Muscle layer of duodenum (tissue), 2 donors: ENCODE results near the gene RHBDL2.

Experiments used
- H3K27ac ChIP-seq: one replicate; pipeline ENCODE4 v1.7.0; 2013; ENCODE audit warnings: mild to moderate bottlenecking, low read length
- H3K27me3 ChIP-seq: one replicate; pipeline ENCODE4 v1.7.0; 2013; ENCODE audit warnings: low read depth, mild to moderate bottlenecking, control low read depth, low read length
- H3K36me3 ChIP-seq, 2 donors: one replicate each; pipeline ENCODE4 v1.7.0; 2013; ENCODE audit warnings: low read length in 2 of 2, control low read depth in 1 of 2, mild to moderate bottlenecking in 1 of 2; ENCODE audit not compliant: insufficient read depth in 2 of 2, control insufficient read depth in 1 of 2
- H3K4me1 ChIP-seq, 2 donors: one replicate each; pipeline ENCODE4 v1.7.0; 2013; ENCODE audit warnings: low read length in 2 of 2, mild to moderate bottlenecking in 2 of 2, control low read depth in 1 of 2, moderate library complexity in 1 of 2; ENCODE audit not compliant: insufficient read depth in 2 of 2, control insufficient read depth in 1 of 2
- H3K4me3 ChIP-seq, 2 donors: one replicate each; pipeline ENCODE4 v1.7.0; 2013; ENCODE audit warnings: low read length in 2 of 2, low read depth in 1 of 2, mild to moderate bottlenecking in 1 of 2
- H3K9me3 ChIP-seq, 2 donors: one replicate each; pipeline ENCODE4 v1.7.0; 2013; ENCODE audit warnings: low read length in 2 of 2, control low read depth in 1 of 2, mild to moderate bottlenecking in 1 of 2; ENCODE audit not compliant: control insufficient read depth in 1 of 2
- donor health status: healthy.

The RHBDL2 gene

DNA sequence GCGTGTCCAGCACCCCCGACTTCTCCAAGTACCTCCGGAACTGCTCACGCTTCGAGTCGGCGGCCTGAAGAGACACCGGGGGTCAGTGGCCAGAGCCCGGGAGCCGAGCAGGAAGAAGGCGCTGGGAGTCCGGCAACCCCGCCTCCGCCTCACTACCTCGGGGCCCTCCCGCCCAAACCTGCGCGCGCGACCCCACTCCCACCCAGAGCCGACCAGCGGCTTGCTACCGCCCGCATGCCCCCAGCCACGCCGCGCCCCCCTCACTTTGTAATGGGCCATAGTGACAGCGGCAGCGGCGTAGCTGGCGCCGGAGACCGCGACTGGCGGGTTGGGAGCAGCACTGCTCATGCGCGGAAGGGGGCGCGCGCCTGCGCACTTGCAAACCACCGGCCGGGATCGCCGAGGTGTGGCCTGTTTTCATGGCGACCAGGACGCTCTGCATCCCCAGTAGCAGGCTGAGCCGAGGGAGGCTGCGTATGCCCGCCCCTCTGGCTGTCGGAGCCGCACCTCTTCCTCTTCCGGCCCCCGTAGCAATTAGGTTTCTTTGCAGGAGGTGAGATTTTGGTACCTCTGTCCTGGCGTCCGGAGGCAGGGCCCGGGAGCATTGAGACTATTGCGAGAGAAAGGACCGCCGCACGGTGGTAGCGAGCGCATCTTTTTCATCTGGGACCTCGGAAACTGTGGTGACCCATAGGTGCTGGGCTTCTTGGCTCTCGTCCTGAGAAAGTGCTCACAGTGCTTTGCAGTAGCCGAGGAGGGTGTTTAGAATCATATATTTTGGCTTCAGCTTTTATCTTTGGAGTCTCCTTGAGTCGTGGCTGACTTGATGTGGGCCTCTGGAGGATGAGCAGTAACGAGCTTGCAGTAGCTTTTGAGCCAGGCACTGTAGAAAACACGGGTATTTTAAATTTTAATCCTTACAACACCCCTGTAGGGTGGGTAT, 68.3 kb downstream of the RHBDL2 start, which contains the start of gene MYCBP:
MYCBP (minus strand) TSS at position 322 of the 943 bp plus-strand sequence; CDS start at position 279, 43 bp downstream.
- H3K9me3 ChIP-seq, result no peaks in the 10 kb centered on the region
- peak within 1 kb of the TSS; percentile 67 for H3K27ac ChIP-seq
- no peaks in the 10 kb centered on the region for H3K36me3 ChIP-seq
- H3K27me3 ChIP-seq, result no peaks in the 10 kb centered on the region
- H3K4me1 ChIP-seq, result peaks cover 7 to 18% of the 10 kb centered on the region in 2 donors
- H3K4me3 ChIP-seq, result peak within 1 kb of the TSS; percentile 85 to 86

GRCh38 chr1:38872401-38873026, 69.1 kb downstream of the RHBDL2 start:
- Histone ChIP-seq H3K4me1 (peaks cover 7 to 18% of the 10 kb centered on the region in 2 donors), H3K27ac (peak overlapping the region; percentile 67), H3K27me3 (no peaks in the 10 kb centered on the region), H3K9me3 (no peaks in the 10 kb centered on the region), H3K36me3 (no peaks in the 10 kb centered on the region), H3K4me3 (peak overlapping the region; percentile 85 to 86)

- no peaks in the 10 kb centered on the region for H3K36me3 ChIP-seq
Observed at GRCh38 chr1:38870996-38871395, 70.6 kb downstream of the RHBDL2 start.

DNA sequence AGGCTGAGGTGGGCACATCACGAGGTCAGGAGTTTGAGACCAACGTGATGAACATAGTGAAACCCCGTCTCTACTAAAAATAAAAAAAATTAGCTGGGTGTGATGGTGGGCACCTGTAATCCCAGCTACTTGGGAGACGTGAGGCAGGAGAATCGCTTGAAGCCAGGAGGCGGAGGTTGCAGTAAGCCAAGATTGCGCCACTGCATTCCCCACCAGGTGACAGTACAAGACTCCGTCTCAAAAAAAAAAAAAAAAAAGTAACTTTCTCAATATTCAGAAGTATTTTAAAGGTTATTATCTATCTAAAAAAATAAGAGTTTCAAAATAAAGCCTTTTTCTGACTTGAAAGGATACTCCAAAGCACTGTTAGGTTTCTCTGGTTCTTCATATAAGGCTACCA, 74.4 kb downstream of the RHBDL2 start:
- H3K4me1 ChIP-seq, result peaks cover 4 to 25% of the 10 kb centered on the region in 2 donors
- no peaks in the 10 kb centered on the region for H3K9me3 ChIP-seq
- H3K27me3 ChIP-seq, result no peaks in the 10 kb centered on the region
- H3K27ac ChIP-seq, result no peak overlapping the region
- H3K4me3 ChIP-seq, result no peak overlapping the region
- H3K36me3 ChIP-seq, result peaks cover 0 to 5% of the 10 kb centered on the region in 2 donors

More at GRCh38 chr1:38870996-38871395, 70.6 kb downstream of the RHBDL2 start:
- no peak overlapping the region for H3K4me3 ChIP-seq
- peaks cover 7 to 18% of the 10 kb centered on the region in 2 donors for H3K4me1 ChIP-seq
- H3K27me3 ChIP-seq, result no peaks in the 10 kb centered on the region
- no peaks in the 10 kb centered on the region for H3K9me3 ChIP-seq
- no peak overlapping the region for H3K27ac ChIP-seq

DNA sequence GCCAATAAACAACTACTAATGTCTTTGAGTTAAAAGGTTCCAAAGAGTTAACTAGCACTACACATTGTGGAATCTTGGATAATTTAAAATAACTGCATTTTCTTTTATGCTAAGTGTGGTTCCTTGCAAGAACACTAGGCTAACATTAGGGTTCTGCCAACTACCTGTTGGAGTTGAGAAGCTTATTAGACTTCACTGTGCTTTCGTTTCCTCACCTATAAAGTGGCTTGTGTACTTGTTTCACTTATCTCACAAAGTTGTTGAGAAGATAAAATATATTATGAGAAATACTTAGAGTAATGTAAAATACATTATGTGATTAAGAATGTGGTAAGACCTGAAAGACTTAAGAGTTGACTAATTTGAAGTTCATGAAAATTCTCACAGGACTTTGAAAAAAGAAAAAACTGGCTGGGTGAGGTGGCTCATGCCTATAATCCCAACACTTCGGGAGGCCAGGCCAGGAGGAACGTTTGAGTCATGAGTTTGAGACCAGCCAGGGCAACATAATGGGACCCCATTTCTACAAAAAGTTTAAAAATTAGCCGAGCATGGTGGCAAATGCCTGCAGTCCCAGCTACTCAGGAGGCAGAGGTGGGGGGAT, 76.4 kb downstream of the RHBDL2 start:
- H3K27me3 ChIP-seq, result no peaks in the 10 kb centered on the region
- no peak overlapping the region for H3K4me3 ChIP-seq
- peaks cover 0 to 5% of the 10 kb centered on the region in 2 donors for H3K36me3 ChIP-seq
- no peaks in the 10 kb centered on the region for H3K9me3 ChIP-seq
- no peak overlapping the region for H3K27ac ChIP-seq
- peaks cover 6 to 35% of the 10 kb centered on the region in 2 donors for H3K4me1 ChIP-seq

DNA sequence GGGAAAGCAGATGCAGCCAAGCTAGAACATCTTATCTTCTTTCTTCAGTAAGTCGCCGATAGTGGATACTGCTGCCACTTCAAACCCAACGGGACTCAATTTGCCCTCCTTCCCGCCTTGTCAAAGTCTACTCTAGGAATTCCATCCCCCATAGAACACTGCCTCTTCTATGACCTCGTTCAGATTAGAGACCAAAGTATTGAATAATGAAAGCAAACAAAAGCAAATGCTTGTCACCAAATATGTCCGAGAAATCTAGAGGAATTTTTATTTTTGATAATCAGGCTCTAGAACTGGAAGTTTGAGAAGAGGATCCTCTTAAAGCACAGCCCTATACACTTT, 81.2 kb downstream of the RHBDL2 start:
- peak overlapping the region; percentile 52 for H3K27ac ChIP-seq
- H3K27me3 ChIP-seq, result no peaks in the 10 kb centered on the region
- no peaks in the 10 kb centered on the region for H3K9me3 ChIP-seq
- H3K36me3 ChIP-seq, result peaks cover 3 to 16% of the 10 kb centered on the region in 2 donors
- H3K4me3 ChIP-seq, result peak overlapping the region; percentile 84 to 91
- H3K4me1 ChIP-seq, result peaks cover 11 to 45% of the 10 kb centered on the region in 2 donors

DNA sequence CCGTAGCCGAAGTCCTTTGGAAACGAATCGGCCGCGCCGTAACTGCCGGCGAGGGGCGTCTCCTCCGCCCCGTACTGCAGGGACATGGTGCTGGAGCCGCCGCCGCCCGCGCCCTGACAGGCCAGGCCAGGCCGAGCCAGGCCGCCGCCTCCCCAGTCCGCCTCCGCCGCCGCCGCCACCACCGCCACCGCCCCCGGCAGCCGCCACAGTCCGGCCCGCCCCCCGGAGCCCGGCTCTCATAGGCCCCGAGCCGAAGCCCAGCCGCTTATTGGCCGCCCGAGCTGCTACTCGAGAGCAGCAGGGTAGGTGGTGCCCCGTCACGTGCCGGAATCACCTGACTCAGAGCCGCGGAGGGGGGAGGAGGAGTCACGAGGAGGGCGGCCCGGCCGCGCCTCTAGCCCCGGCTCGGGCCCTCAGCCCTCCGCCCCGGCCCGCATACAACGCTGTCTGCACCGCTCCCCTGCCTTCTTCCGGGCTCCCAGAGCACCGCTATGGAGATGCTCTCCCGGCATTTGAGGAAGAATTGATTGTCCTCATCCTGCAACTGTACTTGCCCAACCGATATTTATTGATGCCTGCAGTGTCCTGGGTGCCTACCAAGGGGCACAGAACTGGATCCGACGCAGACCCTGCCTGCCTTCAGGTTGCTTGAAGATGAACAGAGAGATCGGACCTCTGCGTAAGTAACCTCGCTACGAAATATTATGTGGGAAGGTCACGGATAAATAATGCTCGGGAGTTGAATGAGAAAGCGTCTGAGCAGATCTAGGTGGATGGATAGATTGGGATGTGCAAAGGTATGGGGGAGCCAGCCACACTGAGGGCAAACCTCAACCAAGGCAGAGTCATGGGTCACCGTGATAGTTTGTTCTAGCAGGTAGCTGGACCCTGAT, 81.8 kb downstream of the RHBDL2 start, which contains the start of gene RRAGC:
RRAGC (minus strand) TSS at position 212 of the 893 bp plus-strand sequence; CDS start at position 86, 126 bp downstream.
- peaks cover 9 to 22% of the 10 kb centered on the region in 2 donors for H3K36me3 ChIP-seq
- H3K27me3 ChIP-seq, result no peaks in the 10 kb centered on the region
- peak within 1 kb of the TSS; percentile 95 to 96 for H3K4me3 ChIP-seq
- no peaks in the 10 kb centered on the region for H3K9me3 ChIP-seq
- H3K27ac ChIP-seq, result peak within 1 kb of the TSS; percentile 83
- H3K4me1 ChIP-seq, result peaks cover 11 to 45% of the 10 kb centered on the region in 2 donors

DNA sequence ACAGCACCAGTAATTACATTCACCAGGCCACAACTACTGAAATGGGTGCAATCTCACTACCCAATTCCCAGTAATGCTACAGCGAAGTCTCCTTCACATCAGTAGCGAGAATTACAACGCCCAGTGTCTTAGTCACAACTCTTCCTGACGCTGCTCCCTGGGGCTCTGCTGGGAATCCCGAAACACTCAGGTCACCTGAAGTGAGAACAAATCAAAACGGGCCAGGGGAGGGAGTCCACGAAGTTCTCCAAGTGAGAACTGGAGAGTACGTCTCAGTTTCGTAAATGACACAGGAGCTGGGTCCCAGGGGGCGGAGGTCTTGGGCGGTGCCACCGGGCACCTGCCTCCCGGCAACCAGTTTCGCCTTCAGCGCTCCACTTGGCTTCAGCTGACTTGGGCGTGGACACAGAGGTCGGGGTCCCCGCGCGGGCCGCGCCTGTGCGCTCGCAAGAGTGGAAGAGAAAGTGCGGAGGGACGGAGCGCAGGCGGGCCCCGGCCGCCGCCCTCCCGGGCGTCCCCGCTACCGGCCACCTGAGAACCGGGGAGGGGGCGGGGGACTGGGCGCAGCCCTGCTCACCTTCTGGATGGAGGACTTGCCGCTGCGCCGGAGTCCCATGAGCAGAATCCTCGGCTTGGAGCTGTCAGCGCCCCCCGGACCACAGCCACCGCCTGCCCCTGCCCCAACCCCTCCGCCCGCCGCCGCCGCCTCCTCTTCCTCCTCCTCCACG, 82.6 kb downstream of the RHBDL2 start:
- Histone ChIP-seq H3K36me3 (peaks cover 9 to 17% of the 10 kb centered on the region in 2 donors), H3K9me3 (no peaks in the 10 kb centered on the region), H3K27me3 (no peaks in the 10 kb centered on the region), H3K4me3 (peak overlapping the region; percentile 95 to 96), H3K4me1 (peaks cover 11 to 40% of the 10 kb centered on the region in 2 donors), H3K27ac (peak overlapping the region; percentile 83)

- Histone ChIP-seq H3K36me3 (peaks cover 27 to 44% of the 10 kb centered on the region in 2 donors), H3K27me3 (no peaks in the 10 kb centered on the region), H3K4me1 (peaks cover under 1 to 2% of the 10 kb centered on the region in 2 donors), H3K4me3 (no peak overlapping the region), H3K9me3 (no peaks in the 10 kb centered on the region), H3K27ac (no peak overlapping the region)
Observed at GRCh38 chr1:38852780-38853179, 88.8 kb downstream of the RHBDL2 start.

GRCh38 chr1:38848071-38848470, 93.6 kb downstream of the RHBDL2 start:
- Histone ChIP-seq H3K27ac (no peak overlapping the region), H3K4me1 (no peaks in the 10 kb centered on the region), H3K27me3 (no peaks in the 10 kb centered on the region), H3K4me3 (no peak overlapping the region), H3K36me3 (peaks cover 40 to 45% of the 10 kb centered on the region in 2 donors), H3K9me3 (no peaks in the 10 kb centered on the region)
